Measurements from ENCODE around the gene TMEM125. TPM values are rescaled to one million over a fixed set of nuclear protein-coding genes. Genes with fewer than 3 reads are reported as not detected.

The TMEM125 gene
- total RNA-seq, 3 donors from 2014 or later, result 31.9 to 71.6 (median 40.6) TPM

- peak in 1 of 3 donors; percentile 30 for DNase-seq
- H3K9me3 ChIP-seq, result no peaks in the 10 kb centered on the region
- TF ChIP-seq CTCF (IDR thresholded peaks at IDR 0.05), result no peak
- H3K36me3 ChIP-seq (ENCODE audit: low read depth), result no peaks in the 10 kb centered on the region
- H3K4me1 ChIP-seq (ENCODE audit: low read depth), result peaks cover 15% of the 10 kb centered on the region
- no peak overlapping the region for H3K4me3 ChIP-seq
- intact Hi-C loops (cut with DNase I, micrococcal nuclease), result loop anchor here in 1 of 2 donors (10.0 kb wide), 1 partner anchor 176 kb away; no protein-coding TSS in a partner anchor
- no peak for ATAC-seq
Observed at GRCh38 chr1:43238991-43239469, 30.8 kb upstream of the TMEM125 start.

- DNase-seq (no peak), ATAC-seq (peak; percentile 20)
- no peaks in the 10 kb centered on the region for H3K9me3 ChIP-seq
- H3K4me1 ChIP-seq (ENCODE audit: low read depth), result peaks cover 15% of the 10 kb centered on the region
- no peaks in the 10 kb centered on the region for H3K36me3 ChIP-seq (ENCODE audit: low read depth)
- no peak overlapping the region for H3K4me3 ChIP-seq
- no peak for TF ChIP-seq CTCF (IDR thresholded peaks at IDR 0.05)
- intact Hi-C loops (cut with DNase I, micrococcal nuclease), result loop anchor here in 1 of 2 donors (10.0 kb wide), 1 partner anchor 175 kb away; no protein-coding TSS in a partner anchor
Observed at GRCh38 chr1:43239484-43239883, 30.3 kb upstream of the TMEM125 start.

GRCh38 chr1:43241413-43241836, 28.4 kb upstream of the TMEM125 start:
- DNase-seq (no peak), ATAC-seq (no peak)
- intact Hi-C loops (cut with DNase I, micrococcal nuclease), result no loop called here

GRCh38 chr1:43243299-43243698, 26.5 kb upstream of the TMEM125 start:
- peaks cover under 1% of the 10 kb centered on the region for H3K4me1 ChIP-seq (ENCODE audit: low read depth)
- intact Hi-C loops (cut with DNase I, micrococcal nuclease), result no loop called here
- no peak for ATAC-seq
- no peaks in the 10 kb centered on the region for H3K9me3 ChIP-seq
- H3K4me3 ChIP-seq, result no peak overlapping the region
- no peak for DNase-seq
- no peaks in the 10 kb centered on the region for H3K36me3 ChIP-seq (ENCODE audit: low read depth)
- no peak for TF ChIP-seq CTCF (IDR thresholded peaks at IDR 0.05)

More at GRCh38 chr1:43241413-43241836, 28.4 kb upstream of the TMEM125 start:
- H3K9me3 ChIP-seq, result no peaks in the 10 kb centered on the region
- peaks cover 5% of the 10 kb centered on the region for H3K4me1 ChIP-seq (ENCODE audit: low read depth)
- TF ChIP-seq CTCF (IDR thresholded peaks at IDR 0.05), result no peak
- no peak overlapping the region for H3K4me3 ChIP-seq
- no peaks in the 10 kb centered on the region for H3K36me3 ChIP-seq (ENCODE audit: low read depth)

- no peaks in the 10 kb centered on the region for H3K9me3 ChIP-seq
- no peak for TF ChIP-seq CTCF (IDR thresholded peaks at IDR 0.05)
- intact Hi-C loops (cut with DNase I, micrococcal nuclease), result no loop called here
- ATAC-seq, result peak; percentile 34
- no peak for DNase-seq
- no peak overlapping the region for H3K4me3 ChIP-seq
- no peaks in the 10 kb centered on the region for H3K36me3 ChIP-seq (ENCODE audit: low read depth)
- H3K4me1 ChIP-seq (ENCODE audit: low read depth), result no peaks in the 10 kb centered on the region
Observed at GRCh38 chr1:43246466-43247213, 23.1 kb upstream of the TMEM125 start.

Measured in mucosa of descending colon (tissue), 3 donors.